A673 (cell line): ENCODE results near the gene C12orf76.

Experiments
- CTCF ChIP-seq: fragments of 300-800, 200-600 bp; sonication (generic); conservative IDR thresholded peaks from 2 replicates; pipeline ENCODE4 v1.5.1; 2017; ENCODE audit warnings: low read depth, mild to moderate bottlenecking, antibody characterized with exemption, low read length, moderate library complexity, mixed read lengths
- EZH2 ChIP-seq: fragments of 200-600 bp; sonication (generic); IDR thresholded peaks from 2 replicates; pipeline ENCODE4 v1.6.1; 2017; ENCODE audit warnings: borderline replicate concordance, low read depth, mild to moderate bottlenecking, mixed read lengths, antibody characterized with exemption, low read length; ENCODE audit not compliant: poor library complexity, severe bottlenecking

DNA sequence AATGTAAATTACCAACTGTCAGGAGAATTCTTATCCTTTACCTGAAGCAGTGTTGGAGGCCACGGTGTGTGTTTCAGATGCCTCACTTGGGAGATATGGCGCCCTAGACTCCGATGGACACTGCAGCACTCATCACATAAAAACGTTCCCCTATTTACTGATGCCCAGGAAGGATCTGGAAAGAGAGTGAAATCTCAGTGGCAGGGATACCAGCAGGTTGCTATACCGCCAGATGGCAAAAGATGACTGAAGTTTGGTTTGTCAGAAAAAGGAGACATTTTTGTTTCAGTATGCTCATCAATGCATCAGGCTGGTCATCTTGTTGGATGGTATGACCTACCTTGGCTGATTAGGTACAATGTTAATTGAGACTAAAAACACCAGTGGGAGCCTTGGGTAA is 56.7 kb downstream of the C12orf76 start:
- TF ChIP-seq EZH2 (no peak), CTCF (no peak)
